Kidney epithelial cell (primary cell): Measurements from ENCODE around the gene H3-3A. TPM values are rescaled to one million over a fixed set of nuclear protein-coding genes. Genes with fewer than 3 reads are reported as not detected.

Experiments used
- DNase-seq: peaks from one replicate; pipeline ENCODE4 v3.0.0-alpha.2; 2010; ENCODE audit warnings: low read depth
- H3K27me3 ChIP-seq: 2 replicates; pipeline ENCODE4 v1.6.0; 2011; ENCODE audit warnings: low read length; ENCODE audit not compliant: control insufficient read depth, insufficient read depth
- H3K36me3 ChIP-seq: 2 replicates; pipeline ENCODE4 v1.5.1; 2011; ENCODE audit warnings: low read length; ENCODE audit not compliant: control insufficient read depth, insufficient read depth
- H3K4me3 ChIP-seq: 2 replicates; pipeline ENCODE4 v1.5.1; 2011; ENCODE audit warnings: low read depth, mild to moderate bottlenecking, control low read depth, low read length
- total RNA-seq: library from RNA; depleted of rRNA; stranded (reverse); fragments of >200 nt; gene quantifications from 2 replicates; pipeline ENCODE4 v1.2.3, GENCODE V29; 2015
- TF ChIP-seq, protein P1 (sequence below): IDR thresholded peaks from 2 replicates; pipeline ENCODE4 v1.5.1; 2011; ENCODE audit warnings: mild to moderate bottlenecking, moderate library complexity, low read length, control low read depth, inconsistent platforms; ENCODE audit not compliant: insufficient read depth, poor library complexity, severe bottlenecking

H3-3A gene
- total RNA-seq, 1 donor from 2014 or later: 353 TPM

DNA sequence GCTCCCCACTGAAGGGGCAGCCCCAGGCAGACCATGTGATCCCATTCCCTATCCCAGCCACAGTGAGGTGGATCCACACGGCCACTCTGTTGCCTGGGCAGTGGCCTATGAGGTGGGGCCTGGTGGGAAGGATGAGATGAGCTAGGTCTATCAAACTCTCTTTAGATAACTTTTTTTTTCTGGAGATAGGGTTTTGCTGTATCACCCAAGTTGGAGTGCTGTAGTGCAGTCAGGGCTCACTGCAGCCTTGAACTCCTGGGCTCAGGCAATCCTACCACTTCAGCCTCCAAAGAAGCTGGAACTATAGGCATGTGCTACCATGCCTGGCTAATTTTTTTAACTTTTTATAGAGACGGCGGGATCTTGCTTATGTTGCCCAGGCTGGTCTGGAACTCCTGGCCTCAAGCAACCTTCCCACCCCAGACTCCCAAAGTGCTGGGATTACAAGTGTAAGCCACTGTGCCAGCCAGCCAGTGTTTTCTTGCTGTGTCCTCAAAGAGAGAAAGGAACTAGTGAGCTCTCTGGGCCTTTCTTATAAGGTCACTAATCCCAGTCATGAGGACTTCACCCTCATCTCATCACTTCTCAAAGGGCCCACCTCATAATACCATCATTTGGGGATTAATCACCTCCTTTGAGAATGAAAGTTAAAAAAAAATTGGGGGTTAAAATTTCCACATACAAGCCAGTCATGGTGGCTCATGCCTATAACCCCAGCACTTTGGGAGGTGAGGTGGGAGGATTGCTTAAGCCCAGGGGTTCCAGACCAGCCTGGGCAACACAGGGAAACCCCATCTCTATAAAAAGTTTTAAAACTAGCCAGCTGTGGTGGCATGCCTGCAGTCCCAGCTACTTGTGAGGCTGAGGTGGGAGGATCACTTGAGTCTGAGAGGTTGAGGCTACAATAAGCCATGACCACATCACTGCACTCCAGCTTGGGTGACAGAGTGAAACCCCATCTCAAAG lies 36.6 kb downstream of the H3-3A start:
- Histone ChIP-seq H3K4me3 (no peak overlapping the region), H3K36me3 (no peaks in the 10 kb centered on the region), H3K27me3 (no peaks in the 10 kb centered on the region)
- TF ChIP-seq, protein P1, sequence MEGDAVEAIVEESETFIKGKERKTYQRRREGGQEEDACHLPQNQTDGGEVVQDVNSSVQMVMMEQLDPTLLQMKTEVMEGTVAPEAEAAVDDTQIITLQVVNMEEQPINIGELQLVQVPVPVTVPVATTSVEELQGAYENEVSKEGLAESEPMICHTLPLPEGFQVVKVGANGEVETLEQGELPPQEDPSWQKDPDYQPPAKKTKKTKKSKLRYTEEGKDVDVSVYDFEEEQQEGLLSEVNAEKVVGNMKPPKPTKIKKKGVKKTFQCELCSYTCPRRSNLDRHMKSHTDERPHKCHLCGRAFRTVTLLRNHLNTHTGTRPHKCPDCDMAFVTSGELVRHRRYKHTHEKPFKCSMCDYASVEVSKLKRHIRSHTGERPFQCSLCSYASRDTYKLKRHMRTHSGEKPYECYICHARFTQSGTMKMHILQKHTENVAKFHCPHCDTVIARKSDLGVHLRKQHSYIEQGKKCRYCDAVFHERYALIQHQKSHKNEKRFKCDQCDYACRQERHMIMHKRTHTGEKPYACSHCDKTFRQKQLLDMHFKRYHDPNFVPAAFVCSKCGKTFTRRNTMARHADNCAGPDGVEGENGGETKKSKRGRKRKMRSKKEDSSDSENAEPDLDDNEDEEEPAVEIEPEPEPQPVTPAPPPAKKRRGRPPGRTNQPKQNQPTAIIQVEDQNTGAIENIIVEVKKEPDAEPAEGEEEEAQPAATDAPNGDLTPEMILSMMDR: no peak
- DNase-seq: no peak

DNA sequence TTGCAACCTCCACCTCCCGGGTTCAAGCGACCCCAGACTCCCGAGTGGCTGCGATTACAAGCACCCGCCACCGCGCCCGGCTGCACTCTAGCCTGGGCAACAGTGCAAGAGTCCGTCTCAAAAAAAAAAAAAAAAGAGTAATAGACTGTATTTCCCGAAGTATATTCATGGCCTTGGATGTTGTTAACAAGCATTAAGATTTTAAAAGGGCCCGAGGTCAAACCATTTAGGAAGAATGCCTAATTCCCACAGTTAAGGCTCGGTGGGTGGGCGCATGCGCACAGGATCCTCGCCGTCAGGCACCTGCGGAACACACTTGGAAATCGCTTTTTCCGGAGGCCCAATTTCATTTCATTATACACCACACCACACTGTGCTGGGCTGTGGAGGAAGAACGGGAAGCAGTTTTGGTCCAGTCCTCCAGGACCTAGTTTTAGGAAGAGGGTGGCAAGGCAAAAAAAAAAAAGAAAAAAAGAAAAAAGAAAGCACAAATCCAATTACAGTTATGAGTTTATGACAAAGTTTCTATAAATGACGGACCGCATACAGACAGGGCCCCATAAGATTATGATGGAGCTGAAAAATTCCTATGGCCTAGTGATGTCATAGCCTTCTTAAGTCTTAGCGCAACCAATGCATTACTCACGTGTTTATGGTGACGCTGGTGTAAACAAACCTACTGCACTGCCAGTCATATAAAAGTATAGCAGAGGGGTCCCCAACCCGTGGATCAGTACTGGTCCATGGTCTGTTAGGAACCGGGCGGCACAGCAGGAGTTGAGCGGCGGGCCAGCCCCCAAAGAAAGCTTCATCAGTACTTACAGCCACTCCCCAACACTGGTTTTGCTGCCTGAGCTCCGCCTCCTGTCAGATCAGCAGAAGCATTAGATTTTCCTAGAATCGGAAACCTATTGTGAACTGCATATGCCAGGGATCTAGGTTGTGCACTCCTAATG lies 38.2 kb downstream of the H3-3A start:
- TF ChIP-seq, protein P1: no peak

DNA sequence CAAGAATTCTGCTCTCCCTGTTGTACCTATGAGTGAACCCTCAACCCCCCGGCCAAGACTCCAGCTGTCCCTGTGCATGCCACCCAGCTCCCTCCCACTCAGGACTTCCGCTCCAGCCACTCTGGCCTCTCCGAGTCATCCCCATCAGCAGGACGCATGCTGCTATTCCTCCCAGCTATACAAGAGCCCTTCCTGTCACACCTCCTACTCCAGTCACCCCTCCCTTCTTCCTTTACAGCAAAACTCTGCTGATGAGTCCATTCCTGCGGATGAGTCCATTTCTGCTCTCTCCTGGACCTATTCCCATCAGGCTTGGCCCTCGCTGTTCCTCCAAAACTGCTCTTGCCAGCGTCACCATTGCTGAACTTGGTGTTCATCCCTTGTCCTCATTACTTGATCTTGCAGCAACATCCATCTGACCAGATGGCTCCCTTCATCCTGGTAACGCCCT lies 42.2 kb downstream of the H3-3A start:
- Histone ChIP-seq H3K36me3 (no peaks in the 10 kb centered on the region), H3K27me3 (no peaks in the 10 kb centered on the region), H3K4me3 (no peak overlapping the region)
- DNase-seq: no peak
- TF ChIP-seq, protein P1: no peak

More for the DNA sequence above, 38.2 kb downstream of the H3-3A start:
- Histone ChIP-seq H3K27me3 (no peaks in the 10 kb centered on the region), H3K36me3 (no peaks in the 10 kb centered on the region), H3K4me3 (peak overlapping the region; percentile 38)
- DNase-seq: no peak

DNA sequence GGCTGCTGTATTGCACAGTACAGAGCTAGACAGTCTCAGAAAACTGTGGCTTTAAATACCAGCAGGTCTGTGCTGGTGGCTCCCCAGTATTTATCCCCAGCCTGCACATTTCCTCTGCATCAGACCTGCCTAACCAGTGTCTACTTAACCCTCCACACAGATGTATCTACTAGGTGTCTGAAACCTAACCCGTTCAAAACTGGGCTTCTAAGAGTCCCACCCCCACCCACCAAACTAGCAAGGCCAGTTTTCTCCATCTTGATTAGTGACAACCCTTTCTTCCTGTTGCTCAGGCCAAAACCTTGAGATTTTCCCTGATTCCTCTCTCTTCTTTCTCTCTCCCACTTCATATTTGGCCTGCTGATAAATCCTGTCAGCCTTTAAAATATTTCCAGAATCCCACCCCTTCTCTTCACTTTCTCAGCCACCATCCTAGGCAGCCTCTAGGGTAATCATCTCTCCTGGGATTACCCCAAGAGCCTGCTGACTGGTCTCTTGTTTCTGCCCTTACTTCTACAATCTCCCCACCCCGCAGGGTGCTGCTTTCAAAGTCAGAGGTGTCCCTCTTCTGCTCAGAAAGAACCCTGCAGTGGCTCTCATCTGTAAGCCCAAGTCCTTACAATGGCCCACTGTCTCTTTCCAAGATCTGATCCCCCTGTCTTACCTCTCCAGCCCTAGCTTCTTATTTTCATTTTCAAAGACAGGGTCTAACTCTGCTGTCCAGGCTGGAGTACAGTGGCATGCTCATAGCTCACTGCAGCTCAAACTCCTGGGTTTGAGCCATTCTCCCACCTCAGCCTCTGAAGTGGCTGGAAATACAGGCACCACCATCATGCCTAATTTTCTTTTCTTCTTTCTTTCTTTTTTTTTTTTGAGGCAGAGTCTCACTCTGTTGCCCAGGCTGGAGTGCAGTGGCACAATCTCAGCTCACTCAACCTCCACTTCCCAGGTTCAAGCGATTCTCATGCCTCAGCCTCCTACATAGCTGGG lies 45.2 kb downstream of the H3-3A start:
- TF ChIP-seq, protein P1: no peak
- DNase-seq: no peak
- no peak overlapping the region for H3K4me3 ChIP-seq
- no peaks in the 10 kb centered on the region for H3K36me3 ChIP-seq
- H3K27me3 ChIP-seq: no peaks in the 10 kb centered on the region
